Panc1 (cell line): ENCODE data around the gene SLC4A1AP.

Experiments
- POLR2AphosphoS5 ChIP-seq: IDR thresholded peaks from 2 replicates; pipeline ENCODE4 v1.6.1; 2012; ENCODE audit warnings: mild to moderate bottlenecking, low read depth, low read length, moderate library complexity
- TCF7L2 ChIP-seq: IDR thresholded peaks from 2 replicates; pipeline ENCODE4 v1.6.1; 2011; ENCODE audit warnings: mild to moderate bottlenecking, low read depth, low read length, inconsistent platforms
- TF ChIP-seq, protein P1 (sequence below): fragments of 450-650 bp; IDR thresholded peaks from 2 replicates; pipeline ENCODE4 v1.5.1; 2017; ENCODE audit warnings: mild to moderate bottlenecking
- TF ChIP-seq, protein P2 (sequence below), 2 experiments: IDR thresholded peaks; 2 replicates each; pipeline ENCODE4 v1.6.1; 2011 to 2012; ENCODE audit warnings: low read depth in 2 of 2, control low read depth in 1 of 2, low read length in 1 of 2, mild to moderate bottlenecking in 1 of 2, moderate library complexity in 1 of 2; ENCODE audit not compliant: insufficient read depth in 1 of 2

DNA sequence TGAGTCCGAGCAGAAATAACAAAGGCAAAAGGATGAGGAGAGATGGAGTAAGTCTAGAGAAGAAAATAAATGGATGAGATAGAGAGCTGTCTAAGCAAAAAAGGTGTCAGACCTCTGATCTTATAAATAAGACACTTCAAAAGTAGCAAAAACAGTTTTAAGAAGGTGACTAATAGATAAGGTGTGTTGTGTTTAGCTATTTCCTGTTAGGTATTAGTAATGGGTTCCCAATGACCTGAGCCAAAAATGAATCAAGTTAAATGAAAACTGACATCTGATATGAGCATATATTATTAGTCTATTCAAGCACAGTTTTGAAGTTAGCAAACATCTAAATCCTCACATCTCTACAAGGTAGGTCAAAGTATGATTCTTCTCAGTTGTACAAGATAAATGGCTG lies 10.9 kb upstream of the SLC4A1AP start:
- TF ChIP-seq, protein P1, sequence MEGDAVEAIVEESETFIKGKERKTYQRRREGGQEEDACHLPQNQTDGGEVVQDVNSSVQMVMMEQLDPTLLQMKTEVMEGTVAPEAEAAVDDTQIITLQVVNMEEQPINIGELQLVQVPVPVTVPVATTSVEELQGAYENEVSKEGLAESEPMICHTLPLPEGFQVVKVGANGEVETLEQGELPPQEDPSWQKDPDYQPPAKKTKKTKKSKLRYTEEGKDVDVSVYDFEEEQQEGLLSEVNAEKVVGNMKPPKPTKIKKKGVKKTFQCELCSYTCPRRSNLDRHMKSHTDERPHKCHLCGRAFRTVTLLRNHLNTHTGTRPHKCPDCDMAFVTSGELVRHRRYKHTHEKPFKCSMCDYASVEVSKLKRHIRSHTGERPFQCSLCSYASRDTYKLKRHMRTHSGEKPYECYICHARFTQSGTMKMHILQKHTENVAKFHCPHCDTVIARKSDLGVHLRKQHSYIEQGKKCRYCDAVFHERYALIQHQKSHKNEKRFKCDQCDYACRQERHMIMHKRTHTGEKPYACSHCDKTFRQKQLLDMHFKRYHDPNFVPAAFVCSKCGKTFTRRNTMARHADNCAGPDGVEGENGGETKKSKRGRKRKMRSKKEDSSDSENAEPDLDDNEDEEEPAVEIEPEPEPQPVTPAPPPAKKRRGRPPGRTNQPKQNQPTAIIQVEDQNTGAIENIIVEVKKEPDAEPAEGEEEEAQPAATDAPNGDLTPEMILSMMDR: no peak
- no peak for TF ChIP-seq POLR2AphosphoS5
- TF ChIP-seq TCF7L2: no peak
- TF ChIP-seq, protein P2, sequence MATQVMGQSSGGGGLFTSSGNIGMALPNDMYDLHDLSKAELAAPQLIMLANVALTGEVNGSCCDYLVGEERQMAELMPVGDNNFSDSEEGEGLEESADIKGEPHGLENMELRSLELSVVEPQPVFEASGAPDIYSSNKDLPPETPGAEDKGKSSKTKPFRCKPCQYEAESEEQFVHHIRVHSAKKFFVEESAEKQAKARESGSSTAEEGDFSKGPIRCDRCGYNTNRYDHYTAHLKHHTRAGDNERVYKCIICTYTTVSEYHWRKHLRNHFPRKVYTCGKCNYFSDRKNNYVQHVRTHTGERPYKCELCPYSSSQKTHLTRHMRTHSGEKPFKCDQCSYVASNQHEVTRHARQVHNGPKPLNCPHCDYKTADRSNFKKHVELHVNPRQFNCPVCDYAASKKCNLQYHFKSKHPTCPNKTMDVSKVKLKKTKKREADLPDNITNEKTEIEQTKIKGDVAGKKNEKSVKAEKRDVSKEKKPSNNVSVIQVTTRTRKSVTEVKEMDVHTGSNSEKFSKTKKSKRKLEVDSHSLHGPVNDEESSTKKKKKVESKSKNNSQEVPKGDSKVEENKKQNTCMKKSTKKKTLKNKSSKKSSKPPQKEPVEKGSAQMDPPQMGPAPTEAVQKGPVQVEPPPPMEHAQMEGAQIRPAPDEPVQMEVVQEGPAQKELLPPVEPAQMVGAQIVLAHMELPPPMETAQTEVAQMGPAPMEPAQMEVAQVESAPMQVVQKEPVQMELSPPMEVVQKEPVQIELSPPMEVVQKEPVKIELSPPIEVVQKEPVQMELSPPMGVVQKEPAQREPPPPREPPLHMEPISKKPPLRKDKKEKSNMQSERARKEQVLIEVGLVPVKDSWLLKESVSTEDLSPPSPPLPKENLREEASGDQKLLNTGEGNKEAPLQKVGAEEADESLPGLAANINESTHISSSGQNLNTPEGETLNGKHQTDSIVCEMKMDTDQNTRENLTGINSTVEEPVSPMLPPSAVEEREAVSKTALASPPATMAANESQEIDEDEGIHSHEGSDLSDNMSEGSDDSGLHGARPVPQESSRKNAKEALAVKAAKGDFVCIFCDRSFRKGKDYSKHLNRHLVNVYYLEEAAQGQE (IDR thresholded peaks at IDR 0.05; ENCODE audit: insufficient read depth in 1 of 2, low read depth in 2 of 2, low read length in 1 of 2): no peak
